ENCODE results near the gene UBE2V1.

Gene UBE2V1

GRCh38 chr20:50058662-50059402 lies 54.1 kb downstream of the UBE2V1 start:
- no peak for DNase-seq

- no peak for DNase-seq
Measured at GRCh38 chr20:50057714-50058053, 55.3 kb downstream of the UBE2V1 start.

- DNase-seq = no peak
Measured at GRCh38 chr20:50056951-50057713, 55.8 kb downstream of the UBE2V1 start.

- DNase-seq = no peak
Measured at GRCh38 chr20:50056408-50056926, 56.5 kb downstream of the UBE2V1 start.

- DNase-seq = no peak
Measured at GRCh38 chr20:50055524-50056083, 57.3 kb downstream of the UBE2V1 start.

- DNase-seq = no peak
Measured at GRCh38 chr20:50054626-50055511, 58.1 kb downstream of the UBE2V1 start.

GRCh38 chr20:50054231-50054547 lies 58.8 kb downstream of the UBE2V1 start:
- DNase-seq = no peak

- DNase-seq = no peak
Measured at GRCh38 chr20:50053362-50054230, 59.4 kb downstream of the UBE2V1 start.

GRCh38 chr20:50052550-50053361 lies 60.2 kb downstream of the UBE2V1 start:
- no peak for DNase-seq

GRCh38 chr20:50050660-50051308 lies 62.2 kb downstream of the UBE2V1 start:
- no peak for DNase-seq

- no peak for DNase-seq
Measured at GRCh38 chr20:50050214-50050613, 62.7 kb downstream of the UBE2V1 start.

GRCh38 chr20:50049442-50050026 lies 63.4 kb downstream of the UBE2V1 start:
- DNase-seq = peak; percentile 9

GRCh38 chr20:50048420-50049166 lies 64.4 kb downstream of the UBE2V1 start:
- peak; percentile 34 for DNase-seq

GRCh38 chr20:50044353-50044960 lies 68.5 kb downstream of the UBE2V1 start:
- no peak for DNase-seq

- no peak for DNase-seq
Measured at GRCh38 chr20:50043573-50044352, 69.2 kb downstream of the UBE2V1 start.

GRCh38 chr20:50042370-50043313 lies 70.3 kb downstream of the UBE2V1 start:
- no peak for DNase-seq
